Activated CD4-positive, alpha-beta memory T cell treated with anti-CD3 and anti-CD28 coated beads for 36 hours (primary cell): ENCODE measurements around the gene TBC1D8. TPM values are rescaled to one million over a fixed set of nuclear protein-coding genes. Genes with fewer than 3 reads are reported as not detected.
"Not testable (repeated sequence)": the region's sequence is repeated elsewhere in the genome, so short reads cannot be mapped to it uniquely, and the experiment has no call there.

Source experiments
- CTCF ChIA-PET: fragments of 350-600 bp; sonication (Branson Sonifier 250); formaldehyde crosslinking; loops from one replicate; lab custom pipeline; 2021; ENCODE audit warnings: antibody characterized with exemption, inconsistent platforms; lab: Charles Lee
- POLR2A ChIA-PET: fragments of 350-600 bp; sonication (Branson Sonifier 250); formaldehyde crosslinking; loops from one replicate; lab custom pipeline; 2021; ENCODE audit warnings: antibody characterized with exemption; lab: Charles Lee
- DNase-seq: peaks from one replicate; pipeline ENCODE4 v3.0.0-alpha.2; 2020
- H3K27ac Mint-ChIP-seq: one replicate; pipeline ENCODE4 v1.8.0; 2021; ENCODE audit warnings: mixed read lengths
- H3K27me3 Mint-ChIP-seq: one replicate; pipeline ENCODE4 v1.8.0; 2021; ENCODE audit warnings: mixed read lengths
- H3K36me3 Mint-ChIP-seq: one replicate; pipeline ENCODE4 v1.8.0; 2021; ENCODE audit warnings: mixed read lengths
- H3K4me1 Mint-ChIP-seq: one replicate; pipeline ENCODE4 v1.8.0; 2021; ENCODE audit warnings: low read depth, mixed read lengths
- H3K4me3 Mint-ChIP-seq: one replicate; pipeline ENCODE4 v1.8.0; 2021; ENCODE audit warnings: mild to moderate bottlenecking, mixed read lengths
- H3K9me3 Mint-ChIP-seq: one replicate; pipeline ENCODE4 v1.8.0; 2021; ENCODE audit warnings: mixed read lengths
- intact Hi-C: fragments of 100-400 bp; cut with micrococcal nuclease; formaldehyde crosslinking; loops from one replicate; pipeline ENCODE4 v1.15.1; 2023
- total RNA-seq, 2 experiments: library from RNA; stranded (reverse); gene quantifications; one replicate each; pipeline ENCODE4 v1.2.3, GENCODE V29; 2021

TBC1D8 gene
- total RNA-seq, 2 experiments from 2014 or later, result 1.5 to 1.6 TPM

GRCh38 chr2:101064868-101065549 is 86.2 kb downstream of the TBC1D8 start:
- no peaks in the 10 kb centered on the region for H3K9me3 Mint-ChIP-seq
- no peaks in the 10 kb centered on the region for H3K27me3 Mint-ChIP-seq
- ChIA-PET POLR2A (no interaction called here), CTCF (interaction anchor here (0.8 kb wide), 1 partner anchor 53 kb away, joined by 3 read pairs; no protein-coding TSS in a partner anchor)
- no peak overlapping the region for H3K27ac Mint-ChIP-seq
- DNase-seq, result no peak
- intact Hi-C loops, result loop anchor here (10.0 kb wide), 1 partner anchor 1510 kb away; no protein-coding TSS in a partner anchor
- H3K36me3 Mint-ChIP-seq, result no peaks in the 10 kb centered on the region
- H3K4me3 Mint-ChIP-seq, result no peak overlapping the region
- peaks cover 2% of the 10 kb centered on the region for H3K4me1 Mint-ChIP-seq

DNA sequence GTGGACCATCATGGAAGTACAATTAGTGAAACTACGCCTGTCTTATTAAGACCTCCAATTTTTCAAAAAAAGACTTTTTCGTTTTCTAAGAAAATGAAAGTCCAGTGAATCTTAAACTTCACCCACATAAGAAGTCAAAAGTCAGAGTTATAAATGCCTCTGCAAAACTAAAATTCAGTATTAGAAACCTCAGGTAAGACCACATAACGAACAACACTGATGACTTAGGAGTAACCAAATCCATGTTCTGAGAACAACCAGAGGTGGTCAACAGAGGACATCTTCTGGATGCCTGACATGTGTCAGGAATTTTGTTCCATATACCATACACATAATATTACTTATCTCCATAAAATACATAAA is 86.7 kb downstream of the TBC1D8 start:
- no peak for DNase-seq
- Mint-ChIP-seq H3K9me3 (no peaks in the 10 kb centered on the region), H3K4me3 (no peak overlapping the region), H3K36me3 (no peaks in the 10 kb centered on the region), H3K27ac (no peak overlapping the region), H3K4me1 (peaks cover 2% of the 10 kb centered on the region), H3K27me3 (no peaks in the 10 kb centered on the region)
- intact Hi-C loops, result loop anchor here (10.0 kb wide), 1 partner anchor 1510 kb away; no protein-coding TSS in a partner anchor
- CTCF ChIA-PET, result interaction anchor here (0.8 kb wide), 1 partner anchor 52 kb away, joined by 3 read pairs; no protein-coding TSS in a partner anchor
- POLR2A ChIA-PET, result no interaction called here

DNA sequence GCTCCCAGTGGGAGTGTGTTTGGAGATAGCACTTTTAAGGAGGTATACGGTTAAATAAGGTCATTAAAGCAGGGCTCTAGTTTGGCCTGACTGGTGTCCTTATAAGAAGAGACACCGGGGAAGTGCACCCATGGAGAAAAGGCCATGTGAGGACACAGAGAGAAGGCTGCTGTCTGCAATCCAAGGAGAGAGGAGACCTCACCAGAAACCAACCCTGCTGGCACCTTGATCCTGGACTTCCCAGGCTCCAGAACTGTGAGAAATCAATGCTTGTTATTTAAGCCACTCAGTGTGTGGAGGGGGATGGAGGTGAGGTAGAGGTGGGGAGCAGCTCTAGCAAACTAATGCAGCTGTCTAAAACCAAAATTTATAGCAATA is 87.1 kb downstream of the TBC1D8 start:
- Mint-ChIP-seq H3K27ac (no peak overlapping the region), H3K9me3 (no peaks in the 10 kb centered on the region), H3K4me1 (peaks cover 2% of the 10 kb centered on the region), H3K36me3 (no peaks in the 10 kb centered on the region), H3K4me3 (no peak overlapping the region), H3K27me3 (no peaks in the 10 kb centered on the region)
- no peak for DNase-seq
- ChIA-PET POLR2A (no interaction called here), CTCF (interaction anchor here (0.8 kb wide), 1 partner anchor 52 kb away, joined by 3 read pairs; no protein-coding TSS in a partner anchor)
- intact Hi-C loops, result loop anchor here (10.0 kb wide), 1 partner anchor 1509 kb away; no protein-coding TSS in a partner anchor

GRCh38 chr2:101063352-101064124 is 87.6 kb downstream of the TBC1D8 start:
- Mint-ChIP-seq H3K4me3 (no peak overlapping the region), H3K27me3 (no peaks in the 10 kb centered on the region), H3K36me3 (no peaks in the 10 kb centered on the region), H3K4me1 (peaks cover 2% of the 10 kb centered on the region), H3K9me3 (no peaks in the 10 kb centered on the region), H3K27ac (no peak overlapping the region)
- POLR2A ChIA-PET, result no interaction called here
- no peak for DNase-seq
- intact Hi-C loops, result loop anchor here (10.0 kb wide), 1 partner anchor 1509 kb away; no protein-coding TSS in a partner anchor
- CTCF ChIA-PET, result interaction anchor here (1.6 kb wide), 1 partner anchor 142 kb away, joined by 4 read pairs; no protein-coding TSS in a partner anchor

GRCh38 chr2:101058386-101058785 is 92.8 kb downstream of the TBC1D8 start:
- H3K4me3 Mint-ChIP-seq, result no peak overlapping the region
- DNase-seq, result no peak
- no peak overlapping the region for H3K27ac Mint-ChIP-seq
- no peaks in the 10 kb centered on the region for H3K4me1 Mint-ChIP-seq
- ChIA-PET CTCF (no interaction called here), POLR2A (no interaction called here)
- no peaks in the 10 kb centered on the region for H3K27me3 Mint-ChIP-seq
- intact Hi-C loops, result no loop called here
- no peaks in the 10 kb centered on the region for H3K36me3 Mint-ChIP-seq
- H3K9me3 Mint-ChIP-seq, result no peaks in the 10 kb centered on the region

DNA sequence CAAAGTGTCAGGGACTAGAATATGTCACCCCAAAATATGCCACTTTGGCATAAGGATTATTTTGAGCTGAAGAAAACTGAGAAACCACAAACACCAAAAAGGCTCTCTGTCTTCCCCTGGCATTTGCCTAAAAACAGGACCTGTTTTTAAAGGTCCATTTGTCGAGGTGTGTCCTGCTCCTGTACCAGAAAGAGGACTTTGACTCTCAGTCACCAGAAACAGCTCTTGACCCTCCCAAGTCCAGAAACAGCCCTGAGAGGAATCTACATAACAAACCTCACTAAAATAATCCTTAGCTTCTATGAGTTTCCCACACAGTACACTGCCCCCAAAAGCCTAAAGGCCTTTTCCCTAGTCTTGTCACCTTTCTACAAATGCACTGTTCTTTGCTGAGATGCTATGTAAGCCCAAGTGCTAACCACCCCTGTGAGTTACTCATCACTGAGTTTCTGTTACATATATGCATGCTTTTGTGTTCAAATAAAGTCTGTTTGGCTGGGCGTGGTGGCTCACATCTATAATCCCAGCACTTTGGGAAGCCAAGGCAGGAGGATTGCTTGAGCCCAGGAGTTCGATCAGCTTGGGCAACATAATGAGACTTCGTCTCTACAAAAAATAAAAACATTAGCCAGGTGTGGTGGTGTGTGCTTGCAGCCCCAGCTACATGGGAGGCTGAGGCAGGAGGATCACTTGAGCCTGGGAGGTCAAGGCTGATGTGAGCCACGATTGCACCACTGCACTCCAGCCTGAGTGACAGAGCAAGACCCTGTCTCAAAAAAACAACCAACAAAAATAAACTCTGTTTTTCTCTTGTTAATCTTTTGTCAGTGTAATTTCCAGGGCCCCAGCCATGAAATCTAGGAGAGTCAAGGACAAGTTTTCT is 93.9 kb downstream of the TBC1D8 start:
- no peak for DNase-seq
- Mint-ChIP-seq H3K27ac (no peak overlapping the region), H3K4me1 (no peaks in the 10 kb centered on the region), H3K27me3 (no peaks in the 10 kb centered on the region), H3K4me3 (no peak overlapping the region), H3K36me3 (no peaks in the 10 kb centered on the region), H3K9me3 (no peaks in the 10 kb centered on the region)
- ChIA-PET CTCF (interaction anchor here (0.6 kb wide), 1 partner anchor 16 kb away, joined by 3 read pairs; no protein-coding TSS in a partner anchor), POLR2A (no interaction called here)
- intact Hi-C loops, result no loop called here

DNA sequence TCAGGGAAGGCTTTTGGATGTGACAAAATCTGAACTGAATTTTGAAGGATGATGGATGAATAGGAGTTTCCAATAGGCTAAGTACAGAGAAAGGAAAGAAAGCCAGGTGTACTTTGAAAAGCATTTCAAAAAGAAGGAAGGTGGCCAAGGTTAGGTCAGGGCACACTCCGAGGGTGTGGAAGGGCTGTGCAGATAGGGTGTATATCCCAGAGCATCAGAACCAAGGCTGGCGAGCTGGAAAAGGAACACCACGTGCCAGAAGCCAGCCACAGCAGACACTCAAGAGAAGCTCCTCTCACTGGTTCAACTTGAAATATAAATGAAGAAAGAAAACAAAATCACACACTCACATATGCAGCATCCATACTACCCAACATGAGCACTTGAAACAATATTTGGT is 98.1 kb downstream of the TBC1D8 start:
- POLR2A ChIA-PET, result no interaction called here

GRCh38 chr2:101052147-101052546 is 99.0 kb downstream of the TBC1D8 start:
- Mint-ChIP-seq H3K36me3 (no peaks in the 10 kb centered on the region), H3K27me3 (no peaks in the 10 kb centered on the region), H3K27ac (no peak overlapping the region), H3K4me3 (no peak overlapping the region), H3K4me1 (no peaks in the 10 kb centered on the region), H3K9me3 (no peaks in the 10 kb centered on the region)
- intact Hi-C loops, result no loop called here
- ChIA-PET POLR2A (no interaction called here), CTCF (interaction anchor here (0.6 to 1.1 kb wide), 2 partner anchors 10 to 27 kb away, joined by 4 read pairs; no protein-coding TSS in a partner anchor)
- no peak for DNase-seq

More for the DNA sequence above, 98.1 kb downstream of the TBC1D8 start:
- intact Hi-C loops, result no loop called here
- DNase-seq, result no peak
- CTCF ChIA-PET, result no interaction called here
- no peak overlapping the region for H3K27ac Mint-ChIP-seq
- no peaks in the 10 kb centered on the region for H3K9me3 Mint-ChIP-seq
- H3K4me1 Mint-ChIP-seq, result no peaks in the 10 kb centered on the region
- H3K4me3 Mint-ChIP-seq, result no peak overlapping the region
- H3K27me3 Mint-ChIP-seq, result no peaks in the 10 kb centered on the region
- no peaks in the 10 kb centered on the region for H3K36me3 Mint-ChIP-seq

GRCh38 chr2:101050886-101051285 is 100.3 kb downstream of the TBC1D8 start:
- H3K4me3 Mint-ChIP-seq, intact Hi-C loops, H3K9me3 Mint-ChIP-seq, DNase-seq, H3K27ac Mint-ChIP-seq, H3K4me1 Mint-ChIP-seq, H3K36me3 Mint-ChIP-seq, H3K27me3 Mint-ChIP-seq, POLR2A ChIA-PET: not testable (repeated sequence)
- CTCF ChIA-PET, result interaction anchor here (1.1 kb wide), 1 partner anchor 11 kb away, joined by 4 read pairs; no protein-coding TSS in a partner anchor

DNA sequence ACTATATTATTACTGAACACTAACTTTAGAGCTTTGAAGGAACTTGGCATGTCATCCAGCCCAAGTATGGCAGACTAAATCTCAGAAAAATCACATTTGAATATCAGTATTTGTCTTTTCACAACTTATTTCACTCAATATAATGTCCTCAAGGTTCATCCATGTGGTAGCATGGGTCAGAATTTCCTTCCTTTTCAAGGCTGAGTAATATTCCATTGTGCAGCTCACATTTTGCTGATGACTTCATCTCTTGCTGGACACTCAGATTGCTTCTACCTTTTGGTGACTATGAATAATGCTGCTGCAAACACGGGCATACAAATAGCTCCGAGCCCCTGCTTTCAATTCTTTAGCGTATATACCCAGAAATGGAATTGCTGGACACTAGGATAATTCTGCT is 102.4 kb downstream of the TBC1D8 start:
- CTCF ChIA-PET, result interaction anchor here (1.4 kb wide), 1 partner anchor 157 kb away, joined by 3 read pairs; no protein-coding TSS in a partner anchor
- Mint-ChIP-seq H3K36me3 (no peaks in the 10 kb centered on the region), H3K4me3 (no peak overlapping the region), H3K27me3 (no peaks in the 10 kb centered on the region), H3K4me1 (no peaks in the 10 kb centered on the region), H3K9me3 (no peaks in the 10 kb centered on the region), H3K27ac (no peak overlapping the region)
- DNase-seq, result no peak
- POLR2A ChIA-PET, result no interaction called here
- intact Hi-C loops, result no loop called here

- POLR2A ChIA-PET, result interaction anchor here (0.5 kb wide), 1 partner anchor 157 kb away, joined by 3 read pairs; no protein-coding TSS in a partner anchor
- intact Hi-C loops, result no loop called here
Measured at GRCh38 chr2:101047774-101048173, 103.4 kb downstream of the TBC1D8 start.

More at GRCh38 chr2:101047774-101048173, 103.4 kb downstream of the TBC1D8 start:
- H3K27ac Mint-ChIP-seq, result no peak overlapping the region
- H3K9me3 Mint-ChIP-seq, result no peaks in the 10 kb centered on the region
- H3K4me1 Mint-ChIP-seq, result no peaks in the 10 kb centered on the region
- H3K36me3 Mint-ChIP-seq, result no peaks in the 10 kb centered on the region
- no peaks in the 10 kb centered on the region for H3K27me3 Mint-ChIP-seq
- no peak for DNase-seq
- CTCF ChIA-PET, result no interaction called here
- no peak overlapping the region for H3K4me3 Mint-ChIP-seq
